Cardiac muscle cell (in vitro differentiated cells and primary cell): ENCODE measurements around the gene PAX2. TPM values are rescaled to one million over a fixed set of nuclear protein-coding genes. Genes with fewer than 3 reads are reported as not detected.

ENCODE experiments used
- DNase-seq, 2 donors: peaks; one replicate each; pipeline versions ENCODE4 v3.0.0 to v3.0.0-alpha.2; 2010 to 2017; ENCODE audit warnings: low read depth in 1 of 2, low spot score in 1 of 2
- H3K27ac ChIP-seq: fragments of 200-600 bp; sonication (generic); 2 replicates; pipeline ENCODE4 v1.5.1; 2016
- H3K27me3 ChIP-seq: fragments of 200-600 bp; sonication (generic); 2 replicates; pipeline ENCODE4 v1.6.0; 2016; ENCODE audit warnings: control low read depth
- H3K36me3 ChIP-seq: fragments of 200-600 bp; sonication (generic); 2 replicates; pipeline ENCODE4 v1.5.1; 2016; ENCODE audit warnings: control low read depth
- H3K4me1 ChIP-seq: fragments of 200-600 bp; sonication (generic); 2 replicates; pipeline ENCODE4 v1.8.1; 2017; ENCODE audit warnings: low read depth, mild to moderate bottlenecking, mixed run types
- H3K4me3 ChIP-seq: fragments of 200-600 bp; sonication (generic); 2 replicates; pipeline ENCODE4 v1.5.1; 2016; ENCODE audit warnings: mild to moderate bottlenecking
- H3K9me3 ChIP-seq: fragments of 200-600 bp; sonication (generic); 2 replicates; pipeline ENCODE4 v1.5.1; 2017; ENCODE audit warnings: low read depth, mild to moderate bottlenecking, control low read depth
- polyA plus RNA-seq: library from polyadenylated mRNA; unstranded; fragments of >200 nt; fragmentation: Nextera tagmentation; extraction: Ambion mirVana; gene quantifications from 2 replicates; pipeline ENCODE4 v1.2.1, GENCODE V29; 2016
- total RNA-seq: library from RNA; depleted of rRNA; stranded (reverse); fragments of >200 nt; gene quantifications from 2 replicates; pipeline ENCODE4 v1.2.3, GENCODE V29; 2016
- TF ChIP-seq, protein P1 (sequence below): IDR thresholded peaks from 2 replicates; pipeline ENCODE4 v1.5.1; 2012; ENCODE audit warnings: low read depth, mild to moderate bottlenecking, low read length

PAX2 gene
- total and polyA plus RNA-seq, 2 experiments from 2014 or later = not detected

DNA sequence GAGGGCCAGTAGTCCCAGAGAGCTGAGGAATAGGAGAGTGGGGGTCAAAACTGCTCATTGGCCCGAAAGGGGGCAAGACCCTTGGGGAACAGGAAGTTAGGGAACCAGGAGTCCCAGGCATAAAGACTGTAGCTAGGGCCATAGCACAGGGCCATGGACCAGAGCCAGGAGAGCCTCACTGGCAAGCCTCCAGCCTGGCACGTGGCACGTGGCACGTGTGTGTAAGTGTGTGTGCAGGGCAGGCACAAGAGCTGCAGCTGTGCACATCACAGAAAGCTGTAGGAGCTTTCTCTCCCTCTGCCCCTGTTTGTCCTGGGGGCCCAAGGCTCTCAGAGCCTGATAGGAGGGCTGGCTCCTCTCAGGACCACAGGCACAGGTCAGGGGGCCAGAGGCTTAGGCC lies 119.6 kb downstream of the PAX2 start:
- Histone ChIP-seq H3K27ac (no peak overlapping the region), H3K4me3 (no peak overlapping the region), H3K9me3 (no peaks in the 10 kb centered on the region), H3K27me3 (peaks cover 50% of the 10 kb centered on the region), H3K4me1 (peaks cover 8% of the 10 kb centered on the region), H3K36me3 (no peaks in the 10 kb centered on the region)
- TF ChIP-seq, protein P1, sequence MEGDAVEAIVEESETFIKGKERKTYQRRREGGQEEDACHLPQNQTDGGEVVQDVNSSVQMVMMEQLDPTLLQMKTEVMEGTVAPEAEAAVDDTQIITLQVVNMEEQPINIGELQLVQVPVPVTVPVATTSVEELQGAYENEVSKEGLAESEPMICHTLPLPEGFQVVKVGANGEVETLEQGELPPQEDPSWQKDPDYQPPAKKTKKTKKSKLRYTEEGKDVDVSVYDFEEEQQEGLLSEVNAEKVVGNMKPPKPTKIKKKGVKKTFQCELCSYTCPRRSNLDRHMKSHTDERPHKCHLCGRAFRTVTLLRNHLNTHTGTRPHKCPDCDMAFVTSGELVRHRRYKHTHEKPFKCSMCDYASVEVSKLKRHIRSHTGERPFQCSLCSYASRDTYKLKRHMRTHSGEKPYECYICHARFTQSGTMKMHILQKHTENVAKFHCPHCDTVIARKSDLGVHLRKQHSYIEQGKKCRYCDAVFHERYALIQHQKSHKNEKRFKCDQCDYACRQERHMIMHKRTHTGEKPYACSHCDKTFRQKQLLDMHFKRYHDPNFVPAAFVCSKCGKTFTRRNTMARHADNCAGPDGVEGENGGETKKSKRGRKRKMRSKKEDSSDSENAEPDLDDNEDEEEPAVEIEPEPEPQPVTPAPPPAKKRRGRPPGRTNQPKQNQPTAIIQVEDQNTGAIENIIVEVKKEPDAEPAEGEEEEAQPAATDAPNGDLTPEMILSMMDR = no peak
- DNase-seq = no peak

DNA sequence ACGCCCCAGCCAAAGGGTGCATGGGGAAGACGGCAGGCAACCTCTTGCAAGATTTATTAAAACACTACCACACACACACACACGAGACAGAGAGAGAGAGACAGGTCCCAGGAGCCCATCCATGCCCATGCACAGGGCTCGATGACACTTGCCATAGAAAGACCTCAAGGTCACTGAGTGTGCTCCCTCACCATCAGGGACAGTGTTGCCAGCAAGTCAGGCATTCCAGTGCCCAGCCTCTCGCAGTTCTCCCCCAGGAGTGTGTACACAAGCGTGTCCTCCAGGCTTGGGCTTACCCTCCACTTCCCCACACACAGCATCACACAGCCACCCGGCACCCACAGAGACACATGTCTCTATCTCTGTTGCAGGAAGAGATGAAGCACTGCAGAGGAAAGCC lies 120.6 kb downstream of the PAX2 start:
- H3K4me3 ChIP-seq = no peak overlapping the region
- DNase-seq = no peak
- H3K4me1 ChIP-seq = peaks cover 8% of the 10 kb centered on the region
- no peaks in the 10 kb centered on the region for H3K9me3 ChIP-seq
- no peak overlapping the region for H3K27ac ChIP-seq
- H3K36me3 ChIP-seq = no peaks in the 10 kb centered on the region
- H3K27me3 ChIP-seq = peaks cover 42% of the 10 kb centered on the region
- TF ChIP-seq, protein P1 = no peak

DNA sequence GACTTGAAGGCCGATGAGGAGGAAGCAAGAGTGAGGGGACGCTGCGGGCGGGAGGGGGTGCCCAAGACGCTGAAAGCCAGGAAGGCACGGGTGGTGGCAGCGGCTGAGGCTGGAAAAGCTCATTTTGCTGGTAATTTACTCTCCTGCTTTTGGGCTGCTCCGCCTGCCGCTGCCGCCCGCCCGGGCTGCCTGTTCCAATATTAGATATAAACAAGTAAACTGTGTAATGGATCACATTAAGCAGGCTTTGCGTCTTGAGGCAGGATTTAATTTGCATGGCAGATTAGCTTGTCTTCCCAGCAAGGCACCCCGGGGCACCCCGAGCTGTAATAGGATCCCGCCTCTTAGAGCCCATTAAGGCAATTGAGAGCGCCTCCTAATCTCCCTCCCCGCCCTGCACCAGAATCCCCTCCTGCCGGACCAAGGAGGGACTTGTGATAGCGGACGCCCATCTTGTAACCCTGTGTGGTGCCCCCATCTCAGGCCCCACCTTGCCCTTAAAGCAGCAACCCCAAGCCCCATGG lies 121.3 kb downstream of the PAX2 start:
- H3K4me1 ChIP-seq = peaks cover 8% of the 10 kb centered on the region
- no peaks in the 10 kb centered on the region for H3K9me3 ChIP-seq
- peak in 1 of 2 donors; percentile 40 for DNase-seq
- H3K27me3 ChIP-seq = peaks cover 35% of the 10 kb centered on the region
- TF ChIP-seq, protein P1 = no peak
- no peak overlapping the region for H3K27ac ChIP-seq
- H3K36me3 ChIP-seq = no peaks in the 10 kb centered on the region
- H3K4me3 ChIP-seq = no peak overlapping the region

DNA sequence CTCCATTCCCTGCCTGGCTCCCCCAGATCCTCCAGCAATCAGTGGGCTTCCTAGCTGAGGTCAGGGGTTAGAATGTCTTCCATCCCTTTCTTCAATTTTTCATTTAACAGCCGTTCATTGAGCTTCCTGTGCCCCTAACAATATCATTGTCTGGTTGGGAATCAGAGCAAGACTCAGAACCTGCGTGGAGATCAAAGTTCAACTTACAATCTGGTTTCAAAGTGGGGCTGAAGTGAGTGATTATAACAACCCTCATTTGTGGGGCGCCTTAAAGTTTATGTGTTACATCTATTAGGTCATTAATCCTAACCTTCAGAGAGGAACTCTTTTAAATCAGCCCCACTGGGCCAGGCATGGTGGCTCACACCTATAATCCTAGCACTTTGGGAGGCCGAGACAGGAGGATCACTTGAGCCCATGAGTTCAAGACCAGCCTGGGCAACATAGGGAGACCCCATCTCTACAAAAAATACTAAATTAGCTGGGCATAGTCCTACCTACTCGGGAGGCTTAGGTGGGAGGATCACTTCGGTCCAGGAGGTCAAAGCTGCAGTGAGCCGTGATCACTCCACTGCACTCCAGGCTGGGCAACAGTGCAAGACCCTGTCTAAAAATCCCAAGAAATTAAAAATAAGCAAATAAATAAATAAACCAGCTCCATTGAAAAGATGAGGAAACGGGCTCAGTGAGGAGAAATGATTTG lies 122.0 kb downstream of the PAX2 start:
- H3K27ac ChIP-seq = no peak overlapping the region
- TF ChIP-seq, protein P1 = no peak
- H3K36me3 ChIP-seq = no peaks in the 10 kb centered on the region
- peaks cover 29% of the 10 kb centered on the region for H3K27me3 ChIP-seq
- H3K4me1 ChIP-seq = peaks cover 8% of the 10 kb centered on the region
- H3K9me3 ChIP-seq = no peaks in the 10 kb centered on the region
- no peak overlapping the region for H3K4me3 ChIP-seq
- no peak for DNase-seq

DNA sequence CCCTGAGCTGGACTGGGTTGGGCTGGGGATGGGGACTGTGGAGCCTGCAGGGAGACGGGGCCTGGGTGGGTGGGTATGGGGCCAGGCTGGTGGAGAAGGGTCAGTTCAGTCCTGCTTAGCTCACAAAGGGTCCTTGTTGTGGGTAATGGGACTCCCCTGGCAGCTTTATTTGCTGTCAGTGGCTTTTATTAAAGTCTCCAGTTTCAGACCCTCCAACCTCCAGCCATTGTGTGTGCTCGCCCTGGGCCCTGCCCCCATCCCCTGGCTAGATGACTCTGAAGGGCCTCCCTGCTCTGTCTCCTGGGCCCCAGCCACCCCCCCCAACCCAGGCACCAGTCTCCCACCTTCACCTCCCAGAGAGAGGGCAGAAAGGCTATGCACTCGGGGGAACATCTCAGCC lies 123.0 kb downstream of the PAX2 start:
- Histone ChIP-seq H3K27me3 (peaks cover 20% of the 10 kb centered on the region), H3K27ac (no peak overlapping the region), H3K9me3 (no peaks in the 10 kb centered on the region), H3K4me1 (peaks cover 8% of the 10 kb centered on the region), H3K4me3 (no peak overlapping the region), H3K36me3 (no peaks in the 10 kb centered on the region)
- DNase-seq = no peak
- TF ChIP-seq, protein P1 = no peak
